HFF-Myc (cell line): ENCODE data around the gene PRKAG1.
A peak's percentile ranks its signal among the peaks of the same experiment; 100 is the strongest.

Experiments
- DNase-seq: peaks from one replicate; pipeline ENCODE4 v3.0.0-alpha.2; 2011; ENCODE audit warnings: low read depth; ENCODE audit errors: extremely low read depth
- H3K4me3 ChIP-seq: replicated peaks from 2 replicates; pipeline ENCODE4 v1.5.1; 2011; ENCODE audit warnings: low read depth, mild to moderate bottlenecking, control low read depth, low read length
- CTCF ChIP-seq: IDR thresholded peaks from 2 replicates; pipeline ENCODE4 v1.5.1; 2012; ENCODE audit warnings: mild to moderate bottlenecking, low read depth, low read length, control low read depth; ENCODE audit errors: missing control alignments

The PRKAG1 gene

GRCh38 chr12:48966177-48966895 is 52.2 kb downstream of the PRKAG1 start:
- TF ChIP-seq CTCF, result no peak
- no peak overlapping the region for H3K4me3 ChIP-seq
- DNase-seq, result no peak

GRCh38 chr12:48965298-48965838 is 53.2 kb downstream of the PRKAG1 start:
- TF ChIP-seq CTCF, result peak; percentile 46
- DNase-seq, result no peak
- no peak overlapping the region for H3K4me3 ChIP-seq

GRCh38 chr12:48961801-48962200 is 56.8 kb downstream of the PRKAG1 start:
- DNase-seq, result no peak
- H3K4me3 ChIP-seq, result no peak overlapping the region
- TF ChIP-seq CTCF, result no peak

GRCh38 chr12:48961331-48961730 is 57.2 kb downstream of the PRKAG1 start:
- DNase-seq, result no peak
- H3K4me3 ChIP-seq, result no peak overlapping the region
- TF ChIP-seq CTCF, result no peak

GRCh38 chr12:48960834-48961233 is 57.7 kb downstream of the PRKAG1 start:
- no peak for DNase-seq
- no peak for TF ChIP-seq CTCF
- H3K4me3 ChIP-seq, result no peak overlapping the region

GRCh38 chr12:48958049-48958388 is 60.6 kb downstream of the PRKAG1 start:
- no peak for TF ChIP-seq CTCF
- DNase-seq, result no peak
- peak overlapping the region; percentile 86 for H3K4me3 ChIP-seq
